Bronchial epithelial cell (primary cell): ENCODE measurements around the gene MFRP. TPM values are rescaled to one million over a fixed set of nuclear protein-coding genes. Genes with fewer than 3 reads are reported as not detected.

Experiments used
- DNase-seq: peaks from one replicate; pipeline ENCODE4 v3.0.0-alpha.2; 2010; ENCODE audit warnings: low read depth
- FAIRE-seq: peaks from 2 replicates; lab custom pipeline; 2011; peaks lifted over from hg19 to GRCh38; lab: Jason Lieb, UNC
- H3K27me3 ChIP-seq: 2 replicates; pipeline ENCODE4 v1.5.1; 2011; ENCODE audit warnings: low read length; ENCODE audit not compliant: control insufficient read depth, insufficient read depth
- H3K36me3 ChIP-seq: 2 replicates; pipeline ENCODE4 v1.5.1; 2011; ENCODE audit warnings: low read length; ENCODE audit not compliant: control insufficient read depth, insufficient read depth
- H3K4me3 ChIP-seq: 2 replicates; pipeline ENCODE4 v1.5.1; 2011; ENCODE audit warnings: mild to moderate bottlenecking, low read depth, low read length, control low read depth
- total RNA-seq: library from RNA; depleted of rRNA; stranded (reverse); fragments of >200 nt; gene quantifications from 2 replicates; pipeline ENCODE4 v1.2.1, GENCODE V29; 2014
- TF ChIP-seq, protein P1 (sequence below): IDR thresholded peaks from 2 replicates; pipeline ENCODE4 v1.5.1; 2011; ENCODE audit warnings: mild to moderate bottlenecking, moderate library complexity, low read length, control low read depth, inconsistent platforms; ENCODE audit not compliant: insufficient read depth, severe bottlenecking

MFRP gene
- total RNA-seq, 1 donor from 2014 or later, result not detected

DNA sequence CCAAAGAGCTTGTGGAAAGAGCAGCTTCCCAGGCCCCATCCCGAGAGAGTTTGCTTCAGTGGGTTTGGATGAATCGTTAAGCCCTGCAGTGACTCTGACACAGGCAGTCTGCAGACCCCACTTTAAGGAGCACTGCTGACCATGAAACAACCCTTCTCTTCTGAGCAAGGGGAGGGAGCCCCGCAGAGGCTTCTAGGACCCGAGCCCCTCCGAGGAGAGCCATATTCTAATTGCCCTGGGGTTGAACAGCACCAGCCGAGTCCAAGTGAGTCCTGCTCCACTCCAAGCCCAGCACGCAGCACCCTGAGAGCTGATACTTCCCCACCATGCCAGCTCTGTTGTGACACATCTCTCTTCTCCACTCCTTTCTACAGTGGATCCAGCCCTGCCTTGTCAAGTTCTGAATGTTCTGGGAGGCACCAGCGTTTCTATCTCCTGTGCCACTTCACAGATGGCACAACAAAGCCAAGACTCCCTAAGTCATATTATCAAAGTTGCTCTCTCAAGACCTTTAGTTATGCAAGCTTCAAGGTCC is 24.6 kb upstream of the MFRP start:
- TF ChIP-seq, protein P1, sequence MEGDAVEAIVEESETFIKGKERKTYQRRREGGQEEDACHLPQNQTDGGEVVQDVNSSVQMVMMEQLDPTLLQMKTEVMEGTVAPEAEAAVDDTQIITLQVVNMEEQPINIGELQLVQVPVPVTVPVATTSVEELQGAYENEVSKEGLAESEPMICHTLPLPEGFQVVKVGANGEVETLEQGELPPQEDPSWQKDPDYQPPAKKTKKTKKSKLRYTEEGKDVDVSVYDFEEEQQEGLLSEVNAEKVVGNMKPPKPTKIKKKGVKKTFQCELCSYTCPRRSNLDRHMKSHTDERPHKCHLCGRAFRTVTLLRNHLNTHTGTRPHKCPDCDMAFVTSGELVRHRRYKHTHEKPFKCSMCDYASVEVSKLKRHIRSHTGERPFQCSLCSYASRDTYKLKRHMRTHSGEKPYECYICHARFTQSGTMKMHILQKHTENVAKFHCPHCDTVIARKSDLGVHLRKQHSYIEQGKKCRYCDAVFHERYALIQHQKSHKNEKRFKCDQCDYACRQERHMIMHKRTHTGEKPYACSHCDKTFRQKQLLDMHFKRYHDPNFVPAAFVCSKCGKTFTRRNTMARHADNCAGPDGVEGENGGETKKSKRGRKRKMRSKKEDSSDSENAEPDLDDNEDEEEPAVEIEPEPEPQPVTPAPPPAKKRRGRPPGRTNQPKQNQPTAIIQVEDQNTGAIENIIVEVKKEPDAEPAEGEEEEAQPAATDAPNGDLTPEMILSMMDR, result no peak
- Histone ChIP-seq H3K27me3 (no peaks in the 10 kb centered on the region), H3K4me3 (no peak overlapping the region), H3K36me3 (no peaks in the 10 kb centered on the region)
- no peak for DNase-seq
- FAIRE-seq, result no peak

DNA sequence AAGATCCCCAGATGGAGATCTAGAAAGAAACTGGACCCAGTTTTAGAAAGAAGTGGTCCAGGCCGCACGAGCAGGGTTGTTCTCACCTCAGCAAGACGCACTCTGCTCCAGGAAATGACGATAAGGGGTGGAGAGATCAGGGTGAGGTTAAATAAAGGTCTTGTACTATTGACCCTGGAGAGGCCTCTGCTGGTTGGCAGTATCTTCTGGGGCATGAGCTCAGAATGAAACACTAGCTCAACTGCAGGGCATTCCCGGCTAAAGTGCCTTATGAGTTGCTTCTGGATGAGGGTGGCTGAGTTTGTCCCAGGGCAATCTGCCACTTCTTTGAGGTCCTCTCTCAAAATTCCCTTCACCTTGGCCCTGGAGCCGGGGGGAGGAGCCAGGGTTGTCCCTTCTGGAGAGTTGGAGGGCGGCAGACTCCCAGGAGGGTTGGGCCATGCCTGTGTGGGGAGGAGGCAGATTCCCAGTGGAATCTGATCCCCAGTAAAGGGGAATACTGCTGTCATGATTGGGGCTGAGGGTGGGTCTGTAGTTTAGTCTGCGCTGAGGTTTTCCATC is 24.1 kb upstream of the MFRP start:
- Histone ChIP-seq H3K36me3 (no peaks in the 10 kb centered on the region), H3K4me3 (no peak overlapping the region), H3K27me3 (no peaks in the 10 kb centered on the region)
- no peak for FAIRE-seq
- TF ChIP-seq, protein P1, result no peak
- DNase-seq, result no peak

DNA sequence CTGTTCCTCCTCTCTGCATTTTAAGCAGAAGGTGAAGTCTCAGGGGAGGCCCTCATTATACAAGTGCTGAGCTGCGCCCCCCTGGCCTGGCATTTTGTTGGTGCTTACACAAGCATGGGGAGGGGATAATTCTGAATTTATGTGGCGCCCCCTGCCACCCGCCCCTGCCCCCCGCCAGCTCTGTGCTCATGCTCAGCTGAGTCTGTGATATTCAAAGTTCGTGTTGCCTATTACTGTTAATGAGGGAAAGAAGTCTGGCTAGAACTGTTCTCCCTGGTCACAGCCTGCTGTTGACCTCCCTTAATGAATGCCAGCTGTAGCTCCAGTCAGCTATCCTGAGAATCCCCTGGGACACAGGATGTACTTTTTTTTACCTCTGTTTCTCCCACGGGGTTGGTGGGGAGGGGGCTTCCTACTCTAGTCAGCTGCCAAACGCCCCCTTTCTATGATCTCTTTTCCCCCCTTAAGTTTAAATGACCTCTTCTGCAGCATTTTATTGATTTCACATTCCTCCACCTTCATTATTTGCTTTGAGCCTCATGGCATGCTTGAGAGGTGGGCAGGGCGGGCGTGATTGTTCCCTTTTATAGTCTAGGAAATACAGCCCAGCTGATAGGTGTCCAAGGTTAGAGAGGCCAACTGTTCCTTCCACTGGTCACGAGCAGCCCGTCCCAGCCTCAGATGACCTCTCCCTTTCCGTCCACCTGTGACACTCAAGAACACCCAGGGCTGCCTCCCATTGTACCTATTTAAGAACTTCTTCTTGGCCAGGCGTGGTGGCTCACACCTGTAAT is 22.8 kb upstream of the MFRP start:
- no peaks in the 10 kb centered on the region for H3K27me3 ChIP-seq

DNA sequence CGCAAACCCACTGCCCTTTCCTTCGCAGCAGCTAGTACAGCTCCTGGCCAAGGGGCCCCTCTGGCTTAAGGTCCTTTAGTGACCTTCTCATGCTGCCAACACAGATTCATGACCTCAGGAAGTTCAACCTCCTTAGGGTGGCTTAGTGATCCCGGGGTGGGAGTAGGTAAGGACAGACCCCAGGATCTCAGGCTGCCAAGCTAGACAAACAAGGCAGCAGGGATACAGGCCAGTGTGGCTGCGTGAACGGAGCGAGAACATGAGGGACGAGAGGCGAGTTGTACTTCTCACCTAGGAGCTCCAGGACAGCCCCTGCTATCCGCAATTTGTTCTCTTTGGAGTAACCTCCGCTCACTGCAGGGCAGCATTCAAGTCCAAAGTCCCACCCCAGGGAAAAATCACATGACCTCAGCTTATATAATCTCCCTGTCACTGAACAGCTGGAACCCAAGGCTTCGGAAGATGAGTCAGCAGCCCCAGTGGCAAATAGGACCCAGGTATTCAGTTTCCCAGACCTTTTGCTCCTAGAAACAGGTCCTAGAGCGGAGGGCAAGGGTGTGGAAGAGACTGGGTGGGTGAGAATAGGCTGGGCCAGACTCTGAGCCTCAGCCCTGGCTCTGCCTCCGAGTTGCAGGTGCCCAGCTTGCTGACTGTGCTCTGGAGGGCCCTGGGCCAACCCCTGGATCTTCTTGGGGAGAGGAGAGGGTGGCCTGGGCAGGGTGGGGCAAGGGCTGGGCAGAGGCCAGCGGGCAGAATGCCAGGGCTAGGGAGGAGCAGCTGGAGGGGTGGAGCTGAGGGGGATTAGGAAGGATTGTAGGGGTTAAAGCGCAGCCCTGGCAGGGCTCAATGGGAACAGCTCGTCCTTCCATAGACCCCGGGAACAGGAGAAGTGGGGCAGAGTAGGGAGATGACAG is 21.9 kb upstream of the MFRP start:
- FAIRE-seq, result no peak
- H3K27me3 ChIP-seq, result no peaks in the 10 kb centered on the region
- no peaks in the 10 kb centered on the region for H3K36me3 ChIP-seq
- no peak overlapping the region for H3K4me3 ChIP-seq
- no peak for DNase-seq
- TF ChIP-seq, protein P1, result no peak

More for the DNA sequence above, 22.8 kb upstream of the MFRP start:
- no peak for FAIRE-seq
- TF ChIP-seq, protein P1, result no peak
- DNase-seq, result no peak
- Histone ChIP-seq H3K36me3 (no peaks in the 10 kb centered on the region), H3K4me3 (no peak overlapping the region)

DNA sequence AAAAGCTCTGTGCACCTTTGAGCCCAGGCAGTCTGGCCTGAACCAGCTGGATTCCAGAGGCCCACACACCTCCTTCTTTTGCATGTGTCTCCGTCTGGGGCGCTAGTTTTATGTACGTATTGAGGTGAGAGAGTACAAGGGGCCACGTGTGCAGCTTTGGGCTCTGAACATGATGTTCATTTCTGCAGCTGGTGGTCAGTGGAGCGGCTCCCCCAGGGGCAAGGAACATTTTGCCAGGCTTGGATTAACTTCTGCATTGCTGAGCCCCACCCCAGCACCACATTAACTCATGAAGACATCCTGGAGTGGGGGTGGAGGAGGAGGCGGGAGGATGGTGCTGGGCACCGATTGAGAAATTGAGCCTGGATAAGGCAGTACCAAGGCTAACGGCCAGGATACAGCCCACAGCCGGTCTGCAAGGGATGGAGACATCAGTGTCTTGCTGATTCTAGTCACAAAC is 21.2 kb upstream of the MFRP start:
- FAIRE-seq, result no peak
- Histone ChIP-seq H3K4me3 (no peak overlapping the region), H3K27me3 (no peaks in the 10 kb centered on the region), H3K36me3 (no peaks in the 10 kb centered on the region)
- no peak for DNase-seq
- TF ChIP-seq, protein P1, result no peak
